CD4-positive, CD25-positive, alpha-beta regulatory T cell (primary cell): ENCODE measurements around the gene MLLT3. TPM values are rescaled to one million over a fixed set of nuclear protein-coding genes. Genes with fewer than 3 reads are reported as not detected.

ENCODE experiments used
- ATAC-seq, 2 donors: fragments of 150-1000 bp; cut with Tn5 transposase; one replicate each; pipeline ENCODE4 v1.10.0; 2021; ENCODE audit warnings: low read depth in 2 of 2, moderate number of reproducible peaks in 2 of 2, moderate library complexity in 1 of 2
- DNase-seq, 3 donors: peaks; one replicate each; pipeline versions ENCODE4 v3.0.0 to v3.0.0-alpha.2; 2012 to 2022; ENCODE audit warnings: mixed read lengths in 1 of 3
- H3K27ac ChIP-seq: one replicate; pipeline ENCODE4 v1.7.0; 2013; ENCODE audit warnings: mild to moderate bottlenecking, low read length; ENCODE audit not compliant: insufficient read depth, poor library complexity, severe bottlenecking
- H3K27me3 ChIP-seq: one replicate; pipeline ENCODE4 v1.7.0; 2013; ENCODE audit warnings: low read length; ENCODE audit not compliant: control insufficient read depth, insufficient read depth
- H3K36me3 ChIP-seq: one replicate; pipeline ENCODE4 v1.7.0; 2013; ENCODE audit warnings: mild to moderate bottlenecking, low read length, moderate library complexity; ENCODE audit not compliant: control insufficient read depth, insufficient read depth
- H3K4me1 ChIP-seq: 2 replicates; pipeline ENCODE4 v1.7.0; 2013; ENCODE audit warnings: mild to moderate bottlenecking, low read length; ENCODE audit not compliant: insufficient read depth, control insufficient read depth, poor library complexity, severe bottlenecking
- H3K4me3 ChIP-seq: one replicate; pipeline ENCODE4 v1.7.0; 2013; ENCODE audit warnings: low read depth, mild to moderate bottlenecking, low read length, moderate library complexity
- H3K9me3 ChIP-seq, 2 experiments: 1 replicate in 1 of 2; 2 replicates in 1 of 2; pipeline ENCODE4 v1.7.0; 2013; ENCODE audit warnings: low read length in 2 of 2, mild to moderate bottlenecking in 1 of 2, moderate library complexity in 1 of 2; ENCODE audit not compliant: control insufficient read depth in 2 of 2
- H3K27ac Mint-ChIP-seq, 3 donors: one replicate each; pipeline ENCODE4 v1.8.0; 2020 to 2022; ENCODE audit warnings: mild to moderate bottlenecking in 3 of 3, mixed read lengths in 3 of 3, moderate library complexity in 2 of 3
- H3K27me3 Mint-ChIP-seq: one replicate; pipeline ENCODE4 v1.8.0; 2022; ENCODE audit warnings: mild to moderate bottlenecking, mixed read lengths
- H3K36me3 Mint-ChIP-seq: one replicate; pipeline ENCODE4 v1.8.0; 2020; ENCODE audit warnings: mixed read lengths
- H3K4me1 Mint-ChIP-seq, 4 donors: one replicate each; pipeline ENCODE4 v1.8.0; 2020 to 2022; ENCODE audit warnings: mixed read lengths in 4 of 4, mild to moderate bottlenecking in 1 of 4
- H3K4me3 Mint-ChIP-seq, 4 donors: one replicate each; pipeline ENCODE4 v1.8.0; 2020 to 2022; ENCODE audit warnings: mild to moderate bottlenecking in 4 of 4, mixed read lengths in 4 of 4, moderate library complexity in 3 of 4
- H3K9me3 Mint-ChIP-seq, 7 donors: one replicate each; pipeline ENCODE4 v1.8.0; 2020 to 2022; ENCODE audit warnings: mixed read lengths in 7 of 7, mild to moderate bottlenecking in 3 of 7, moderate library complexity in 2 of 7
- polyA plus RNA-seq, 4 donors: library from polyadenylated mRNA; unstranded; fragments of 300-500 nt; fragmentation: Illumina TruSeq; gene quantifications; one replicate each; pipeline ENCODE4 v1.2.3, GENCODE V29; 2021
- total RNA-seq: library from RNA; stranded (reverse); gene quantifications from one replicate; pipeline ENCODE4 v1.2.3, GENCODE V29; 2022

The MLLT3 gene
- total and polyA plus RNA-seq, 5 donors from 2014 or later: 37.6 to 63.2 (median 51.1) TPM

GRCh38 chr9:20357037-20357432 is 265.3 kb downstream of the MLLT3 start:
- H3K36me3 Mint-ChIP-seq: peaks cover 54% of the 10 kb centered on the region
- H3K4me3 Mint-ChIP-seq: peak overlapping the region in 2 of 4 donors; percentile 2 to 41
- Histone ChIP-seq H3K36me3 (peaks cover 41% of the 10 kb centered on the region), H3K27ac (no peak overlapping the region), H3K4me3 (no peak overlapping the region), H3K27me3 (no peaks in the 10 kb centered on the region), H3K4me1 (peaks cover 4% of the 10 kb centered on the region), H3K9me3 (no peaks in the 10 kb centered on the region)
- H3K27me3 Mint-ChIP-seq: no peaks in the 10 kb centered on the region
- peak overlapping the region; percentile 84 to 94 (median 87) for H3K27ac Mint-ChIP-seq
- DNase-seq: no peak
- peaks cover 37 to 85% (median 60%) of the 10 kb centered on the region in 4 donors for H3K4me1 Mint-ChIP-seq
- peaks cover 0 to 1% (median 0%) of the 10 kb centered on the region in 7 donors for H3K9me3 Mint-ChIP-seq
- ATAC-seq: no peak

- H3K27me3 Mint-ChIP-seq: no peaks in the 10 kb centered on the region
- peak overlapping the region; percentile 84 to 94 (median 87) for H3K27ac Mint-ChIP-seq
- H3K36me3 Mint-ChIP-seq: peaks cover 55% of the 10 kb centered on the region
- H3K4me1 ChIP-seq: peaks cover under 1% of the 10 kb centered on the region
- ATAC-seq (peak; percentile 51 to 54), DNase-seq (peak; percentile 12 to 83 (median 64))
- no peaks in the 10 kb centered on the region for H3K9me3 Mint-ChIP-seq
- H3K4me3 Mint-ChIP-seq: peak overlapping the region in 3 of 4 donors; percentile 36 to 60 (median 43)
- no peaks in the 10 kb centered on the region for H3K27me3 ChIP-seq
- no peak overlapping the region for H3K27ac ChIP-seq
- H3K4me1 Mint-ChIP-seq: peaks cover 32 to 80% (median 56%) of the 10 kb centered on the region in 4 donors
- H3K4me3 ChIP-seq: no peak overlapping the region
- H3K9me3 ChIP-seq: no peaks in the 10 kb centered on the region
- peaks cover 46% of the 10 kb centered on the region for H3K36me3 ChIP-seq
Measured at GRCh38 chr9:20356403-20357036, 265.8 kb downstream of the MLLT3 start.

- Mint-ChIP-seq H3K4me3 (no peak overlapping the region), H3K27me3 (no peaks in the 10 kb centered on the region), H3K27ac (peak overlapping the region in 2 of 3 donors; percentile 60 to 90), H3K9me3 (no peaks in the 10 kb centered on the region), H3K4me1 (peaks cover 23 to 70% (median 42%) of the 10 kb centered on the region in 4 donors), H3K36me3 (peaks cover 51% of the 10 kb centered on the region)
- Histone ChIP-seq H3K27me3 (no peaks in the 10 kb centered on the region), H3K4me1 (no peaks in the 10 kb centered on the region), H3K36me3 (peaks cover 47% of the 10 kb centered on the region), H3K9me3 (no peaks in the 10 kb centered on the region), H3K27ac (no peak overlapping the region), H3K4me3 (no peak overlapping the region)
- no peak for DNase-seq
- ATAC-seq: no peak
Measured at GRCh38 chr9:20355022-20355421, 267.3 kb downstream of the MLLT3 start.

- H3K4me1 ChIP-seq: no peaks in the 10 kb centered on the region
- H3K27ac ChIP-seq: no peak overlapping the region
- peaks cover 52% of the 10 kb centered on the region for H3K36me3 ChIP-seq
- no peak for ATAC-seq
- no peaks in the 10 kb centered on the region for H3K27me3 Mint-ChIP-seq
- no peaks in the 10 kb centered on the region for H3K27me3 ChIP-seq
- H3K27ac Mint-ChIP-seq: peak overlapping the region; percentile 8 to 77 (median 52)
- H3K4me1 Mint-ChIP-seq: peaks cover 26 to 63% (median 40%) of the 10 kb centered on the region in 4 donors
- no peak overlapping the region for H3K4me3 Mint-ChIP-seq
- no peak for DNase-seq
- H3K4me3 ChIP-seq: no peak overlapping the region
- H3K9me3 Mint-ChIP-seq: no peaks in the 10 kb centered on the region
- peaks cover 48% of the 10 kb centered on the region for H3K36me3 Mint-ChIP-seq
- H3K9me3 ChIP-seq: no peaks in the 10 kb centered on the region
Measured at GRCh38 chr9:20353931-20354652, 268.2 kb downstream of the MLLT3 start.

- Mint-ChIP-seq H3K4me3 (no peak overlapping the region), H3K36me3 (peaks cover 45% of the 10 kb centered on the region), H3K27ac (peak overlapping the region; percentile 39 to 77 (median 52)), H3K4me1 (peaks cover 26 to 62% (median 40%) of the 10 kb centered on the region in 4 donors), H3K27me3 (no peaks in the 10 kb centered on the region), H3K9me3 (no peaks in the 10 kb centered on the region)
- Histone ChIP-seq H3K36me3 (peaks cover 53% of the 10 kb centered on the region), H3K9me3 (no peaks in the 10 kb centered on the region), H3K27ac (no peak overlapping the region), H3K4me3 (no peak overlapping the region), H3K4me1 (no peaks in the 10 kb centered on the region), H3K27me3 (no peaks in the 10 kb centered on the region)
- no peak for DNase-seq
- no peak for ATAC-seq
Measured at GRCh38 chr9:20353524-20353923, 268.8 kb downstream of the MLLT3 start.

GRCh38 chr9:20352591-20352990 is 269.7 kb downstream of the MLLT3 start:
- H3K4me3 ChIP-seq: no peak overlapping the region
- H3K4me1 Mint-ChIP-seq: peaks cover 18 to 60% (median 37%) of the 10 kb centered on the region in 4 donors
- no peak overlapping the region for H3K4me3 Mint-ChIP-seq
- H3K27me3 Mint-ChIP-seq: no peaks in the 10 kb centered on the region
- no peak overlapping the region for H3K27ac ChIP-seq
- no peaks in the 10 kb centered on the region for H3K27me3 ChIP-seq
- DNase-seq (no peak), ATAC-seq (no peak)
- no peaks in the 10 kb centered on the region for H3K9me3 Mint-ChIP-seq
- peak overlapping the region; percentile 41 to 77 (median 52) for H3K27ac Mint-ChIP-seq
- peaks cover 41% of the 10 kb centered on the region for H3K36me3 Mint-ChIP-seq
- H3K4me1 ChIP-seq: no peaks in the 10 kb centered on the region
- H3K9me3 ChIP-seq: no peaks in the 10 kb centered on the region
- H3K36me3 ChIP-seq: peaks cover 57% of the 10 kb centered on the region

GRCh38 chr9:20351715-20352114 is 270.6 kb downstream of the MLLT3 start:
- H3K27ac Mint-ChIP-seq: no peak overlapping the region
- no peaks in the 10 kb centered on the region for H3K4me1 ChIP-seq
- H3K4me1 Mint-ChIP-seq: peaks cover 11 to 54% (median 30%) of the 10 kb centered on the region in 4 donors
- no peak for ATAC-seq
- H3K27me3 Mint-ChIP-seq: no peaks in the 10 kb centered on the region
- H3K27me3 ChIP-seq: no peaks in the 10 kb centered on the region
- no peak overlapping the region for H3K27ac ChIP-seq
- H3K36me3 Mint-ChIP-seq: peaks cover 38% of the 10 kb centered on the region
- no peak overlapping the region for H3K4me3 ChIP-seq
- no peaks in the 10 kb centered on the region for H3K9me3 Mint-ChIP-seq
- no peaks in the 10 kb centered on the region for H3K9me3 ChIP-seq
- H3K4me3 Mint-ChIP-seq: no peak overlapping the region
- DNase-seq: no peak
- peaks cover 53% of the 10 kb centered on the region for H3K36me3 ChIP-seq
